ENCODE measurements around the gene YDJC.
A peak's percentile ranks its signal among the peaks of the same experiment; 100 is the strongest.
"Not testable (repeated sequence)": the region's sequence is repeated elsewhere in the genome, so short reads cannot be mapped to it uniquely, and the experiment has no call there.

YDJC gene

DNA sequence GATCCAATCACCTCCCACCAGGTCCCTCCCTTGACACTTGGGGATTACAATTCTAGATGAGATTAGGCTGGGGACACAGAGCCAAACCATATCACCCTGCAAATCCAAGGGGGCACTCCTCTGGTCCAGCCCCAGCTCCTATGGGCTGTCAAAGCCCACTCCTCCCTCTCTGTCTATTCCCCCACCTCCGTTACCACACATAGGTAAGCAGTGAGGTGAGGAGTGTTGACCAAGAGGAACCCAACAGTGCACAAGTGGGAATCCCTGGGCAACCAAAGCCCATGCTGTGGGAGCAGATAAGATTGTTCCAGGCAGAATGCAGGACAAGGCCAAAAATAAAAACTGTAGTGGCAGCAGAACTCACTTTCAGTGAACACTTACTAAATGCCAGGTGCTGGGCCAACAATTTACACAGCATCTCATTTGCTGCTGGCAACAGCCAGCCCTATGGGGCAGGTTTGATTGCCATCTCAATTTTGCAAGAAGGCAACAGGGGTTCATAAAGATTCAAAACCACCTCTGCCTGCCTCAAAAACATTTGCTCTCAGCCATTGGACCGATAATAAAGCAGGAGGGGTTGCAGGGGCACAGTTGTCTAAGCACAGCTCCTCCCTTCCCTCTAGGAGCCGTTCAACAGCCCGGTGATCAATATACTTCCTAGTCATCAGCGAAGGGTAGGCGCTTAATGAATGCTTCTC is 21.1 kb upstream of the YDJC start:
- DNase-seq: no peak

DNA sequence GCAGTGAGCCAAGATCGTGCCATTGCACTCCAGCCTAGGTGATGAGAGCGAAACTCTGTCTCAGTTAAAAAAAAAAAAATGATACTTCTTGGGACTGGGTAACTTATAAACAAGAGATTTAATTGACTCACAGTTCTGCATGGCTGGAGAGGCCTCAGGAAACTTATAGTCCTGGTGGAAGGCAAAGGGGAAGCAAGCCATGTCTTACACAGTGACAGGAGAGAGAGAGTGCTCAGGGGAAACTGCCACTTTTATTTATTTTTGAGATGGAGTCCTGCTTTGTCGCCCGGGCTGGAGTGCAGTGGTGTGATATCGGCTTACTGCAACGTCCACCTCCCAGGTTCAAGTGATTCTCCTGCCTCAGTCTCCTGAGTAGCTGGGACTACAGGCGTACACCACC is 20.5 kb upstream of the YDJC start:
- no peak for DNase-seq

DNA sequence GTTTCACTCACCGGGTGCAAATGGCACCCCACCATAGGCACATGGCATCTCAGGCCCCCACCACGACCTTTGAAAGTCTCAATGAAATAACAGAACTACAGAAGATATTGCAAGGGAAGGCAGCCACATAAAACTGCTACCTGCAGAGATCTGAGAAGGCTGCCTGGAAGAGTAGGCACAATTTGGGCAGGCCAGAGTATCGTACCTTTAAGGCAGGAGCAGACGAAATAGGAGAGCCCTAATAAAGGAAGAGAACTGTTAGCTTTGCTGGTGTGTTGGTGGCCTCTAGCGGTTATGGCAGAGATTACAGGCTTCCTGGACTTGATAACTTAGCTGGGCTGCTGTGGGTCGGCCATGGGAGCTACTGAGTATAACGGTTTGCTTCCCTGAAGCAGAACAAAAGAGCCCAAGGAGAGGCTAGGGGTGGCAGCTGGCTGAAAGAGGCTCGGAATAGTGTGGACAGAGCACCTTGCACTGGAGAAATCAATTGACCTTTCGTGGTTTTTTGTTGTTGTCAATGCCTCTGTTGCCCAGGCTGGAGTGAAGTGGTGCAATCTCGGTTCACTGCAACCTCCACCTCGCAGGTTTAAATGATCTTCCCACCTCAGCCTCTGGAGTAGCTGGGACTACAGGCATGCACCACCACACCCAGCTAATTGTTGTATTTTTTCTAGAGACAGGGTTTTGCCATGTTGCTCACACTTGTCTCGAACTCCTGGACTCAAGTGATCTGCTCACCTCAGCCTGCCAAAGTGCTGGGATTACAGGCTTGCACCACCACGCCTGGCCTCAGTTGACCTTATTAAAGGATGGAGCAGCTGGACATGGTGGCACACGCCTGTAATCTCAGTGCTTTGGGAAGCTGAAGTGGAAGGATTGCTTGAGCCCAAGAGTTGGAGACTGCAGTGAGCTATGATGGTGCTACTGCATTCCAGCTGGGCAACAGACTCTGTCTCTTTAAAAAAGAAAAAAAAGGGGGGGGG is 17.1 kb upstream of the YDJC start:
- DNase-seq: peak; percentile 80

DNA sequence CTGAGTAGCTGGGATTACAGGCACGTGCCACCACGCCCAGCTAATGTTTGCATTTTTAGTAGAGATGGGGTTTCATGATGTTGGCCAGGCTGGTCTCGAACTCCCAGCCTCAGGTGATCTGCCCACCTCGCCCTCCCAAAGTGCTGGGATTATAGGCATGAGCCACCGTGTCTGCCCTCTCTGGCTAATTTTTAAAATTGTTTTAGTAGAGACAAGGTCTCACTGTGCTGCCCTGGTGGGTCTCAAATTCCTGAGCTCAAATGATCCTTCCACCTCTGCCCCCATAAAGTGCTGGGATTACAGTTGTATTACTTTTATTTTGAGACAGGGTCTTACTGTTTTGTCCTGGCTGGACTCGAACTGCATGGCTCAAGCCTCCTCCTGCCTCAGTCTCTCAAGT is 15.7 kb upstream of the YDJC start:
- not testable (repeated sequence) for DNase-seq

DNA sequence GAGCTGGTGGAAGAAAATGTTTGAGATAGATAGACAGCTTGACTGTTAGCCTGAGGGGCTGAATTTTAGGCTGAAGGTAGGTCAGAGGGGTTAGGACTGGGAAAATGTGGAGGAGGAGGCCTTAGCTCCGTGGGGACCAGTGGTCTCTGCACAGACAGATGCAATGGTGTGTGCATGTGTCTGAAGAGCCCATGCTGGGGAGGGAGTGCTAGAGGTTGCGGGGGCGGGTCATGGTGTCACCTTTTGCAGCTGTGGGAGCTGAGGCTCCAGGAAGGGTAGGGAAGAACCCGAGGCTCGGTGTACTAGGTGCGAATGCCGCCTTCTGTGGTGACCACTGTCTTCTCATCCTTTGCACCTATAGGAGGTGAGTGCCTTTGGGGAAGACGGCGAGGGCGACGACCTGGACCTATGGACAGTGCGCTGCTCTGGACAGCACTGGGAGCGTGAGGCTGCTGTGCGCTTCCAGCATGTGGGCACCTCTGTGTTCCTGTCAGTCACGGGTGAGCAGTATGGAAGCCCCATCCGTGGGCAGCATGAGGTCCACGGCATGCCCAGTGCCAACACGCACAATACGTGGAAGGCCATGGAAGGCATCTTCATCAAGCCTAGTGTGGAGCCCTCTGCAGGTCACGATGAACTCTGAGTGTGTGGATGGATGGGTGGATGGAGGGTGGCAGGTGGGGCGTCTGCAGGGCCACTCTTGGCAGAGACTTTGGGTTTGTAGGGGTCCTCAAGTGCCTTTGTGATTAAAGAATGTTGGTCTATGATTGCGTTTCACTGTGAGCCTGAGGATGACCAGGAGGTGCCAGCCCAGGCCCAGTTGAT is 13.9 kb upstream of the YDJC start:
- no peak for DNase-seq

DNA sequence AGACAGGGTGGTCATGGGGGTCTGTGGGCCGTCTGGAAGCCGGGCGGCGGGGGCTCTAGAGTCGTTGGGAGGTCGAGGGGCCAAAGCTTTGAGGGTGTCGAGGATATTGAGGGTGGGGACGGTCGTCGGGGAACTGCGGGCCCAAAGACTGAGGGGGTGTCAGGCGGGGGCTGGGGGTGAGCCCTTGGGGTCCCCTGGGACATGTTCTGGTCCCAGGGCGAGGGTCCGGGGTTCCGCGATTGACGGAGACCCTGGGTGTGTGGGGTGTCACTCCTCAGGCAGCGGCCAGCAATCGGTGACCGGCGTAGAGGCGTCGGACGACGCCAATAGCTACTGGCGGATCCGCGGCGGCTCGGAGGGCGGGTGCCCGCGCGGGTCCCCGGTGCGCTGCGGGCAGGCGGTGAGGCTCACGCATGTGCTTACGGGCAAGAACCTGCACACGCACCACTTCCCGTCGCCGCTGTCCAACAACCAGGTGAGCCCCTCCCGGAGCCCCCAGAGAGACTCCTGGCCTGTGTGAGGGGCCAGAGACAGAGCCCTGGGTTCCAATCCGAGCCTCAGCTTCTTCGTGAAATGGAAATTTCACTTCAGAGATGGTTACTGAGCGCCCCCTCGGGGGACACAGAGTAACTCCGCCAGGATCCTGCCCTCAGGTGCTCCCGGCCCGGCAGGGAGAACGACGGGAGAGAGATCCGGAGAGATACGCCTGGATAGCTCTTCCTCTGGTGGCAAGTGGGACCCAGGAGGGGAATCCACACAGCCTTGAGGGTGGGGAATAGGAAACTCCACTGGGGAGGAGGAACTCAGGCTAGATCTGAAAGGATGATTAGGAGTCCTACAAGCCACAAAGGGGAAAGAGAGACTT is 13.0 kb upstream of the YDJC start:
- peak; percentile 52 for DNase-seq

DNA sequence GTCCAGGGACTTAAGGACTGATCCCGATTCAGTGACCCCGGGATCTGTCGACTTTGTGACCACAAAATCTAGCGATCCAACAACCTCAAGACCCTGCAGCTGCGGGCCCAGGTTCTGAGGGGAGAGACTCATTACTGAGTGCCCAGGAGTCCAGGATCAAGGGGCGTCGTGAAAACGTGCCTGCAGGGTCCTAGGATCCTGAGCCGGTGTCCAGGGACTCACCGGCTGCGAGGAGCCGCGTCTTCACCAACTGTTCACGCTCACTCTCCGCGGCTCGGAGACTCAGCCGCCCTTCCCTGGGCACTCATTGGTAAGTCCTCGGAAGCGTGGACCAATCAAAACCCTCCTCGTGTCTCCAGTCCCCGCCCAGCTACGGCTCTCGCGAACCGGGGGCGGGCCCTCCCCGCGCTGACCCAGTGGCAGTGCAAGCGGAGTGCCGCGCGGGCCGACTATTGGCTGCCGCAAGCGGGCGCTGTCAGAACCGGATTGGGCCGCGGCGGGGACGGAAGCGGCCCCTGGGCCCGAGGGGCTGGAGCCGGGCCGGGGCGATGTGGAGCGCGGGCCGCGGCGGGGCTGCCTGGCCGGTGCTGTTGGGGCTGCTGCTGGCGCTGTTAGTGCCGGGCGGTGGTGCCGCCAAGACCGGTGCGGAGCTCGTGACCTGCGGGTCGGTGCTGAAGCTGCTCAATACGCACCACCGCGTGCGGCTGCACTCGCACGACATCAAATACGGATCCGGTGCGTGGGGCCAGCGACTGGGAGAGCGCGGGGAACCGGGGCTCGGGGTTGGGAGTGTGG is 12.2 kb upstream of the YDJC start, which contains the start of gene SDF2L1:
Gene SDF2L1, plus strand, starts transcription at position 514 of the 795 bp plus-strand sequence. Its CDS starts 35 bp downstream, at position 549.
- peak; percentile 97 for DNase-seq

DNA sequence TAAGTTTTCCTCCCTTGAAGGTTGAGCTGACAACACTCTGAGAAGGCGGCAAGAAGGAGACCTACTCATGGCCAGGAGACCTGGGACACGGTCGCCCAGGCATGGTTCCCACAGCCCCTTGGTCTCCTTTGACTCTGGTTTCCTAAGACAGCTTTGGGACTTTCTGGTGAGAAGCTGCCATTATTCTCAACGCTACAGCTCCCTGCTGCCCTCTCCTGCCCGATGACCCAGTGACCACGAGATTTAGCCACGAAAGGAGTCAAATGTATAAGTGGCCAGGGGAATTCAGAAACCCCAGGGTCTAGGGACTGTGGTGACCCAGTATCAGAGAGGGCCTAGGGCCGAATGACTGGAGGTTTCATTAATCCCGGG is 11.6 kb upstream of the YDJC start:
- no peak for DNase-seq

DNA sequence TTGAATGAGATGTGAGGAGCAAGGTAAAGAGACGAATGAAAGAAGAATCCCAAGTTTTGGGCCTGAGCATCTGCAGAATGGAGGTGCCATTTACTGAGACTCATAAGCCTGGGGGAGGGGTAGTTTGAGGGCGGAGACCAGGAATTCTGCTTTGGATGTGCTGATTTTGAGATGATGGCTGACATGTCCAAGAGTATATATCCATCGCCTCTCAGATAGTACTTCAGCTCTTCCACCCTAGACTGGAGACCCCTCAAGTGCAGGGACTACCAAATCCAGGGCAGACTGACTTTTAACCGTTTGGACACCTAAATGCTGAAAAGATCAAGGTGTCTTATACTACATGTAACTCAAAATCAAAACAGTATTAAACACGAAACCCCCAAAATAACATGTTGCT is 11.0 kb upstream of the YDJC start:
- DNase-seq: no peak

DNA sequence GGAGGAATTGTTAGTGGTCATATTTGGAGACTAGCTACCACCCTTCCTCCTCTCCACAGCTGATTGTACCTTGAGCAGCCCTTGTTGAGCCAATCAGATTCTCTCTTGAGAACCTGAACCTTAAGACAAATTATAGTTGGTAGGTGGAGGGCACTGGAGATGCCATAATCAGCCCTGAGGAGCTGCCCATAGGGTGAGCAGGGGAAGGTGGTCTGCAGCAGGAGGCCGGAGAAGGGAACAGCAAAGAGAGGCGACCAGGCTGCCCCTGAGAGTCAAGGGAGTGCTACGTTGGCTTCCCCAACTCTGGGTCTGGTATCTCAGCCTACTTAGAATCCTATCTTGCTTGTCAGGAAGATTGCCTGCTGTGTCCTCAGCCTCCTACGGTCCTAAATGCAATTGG is 9.5 kb upstream of the YDJC start:
- no peak for DNase-seq

DNA sequence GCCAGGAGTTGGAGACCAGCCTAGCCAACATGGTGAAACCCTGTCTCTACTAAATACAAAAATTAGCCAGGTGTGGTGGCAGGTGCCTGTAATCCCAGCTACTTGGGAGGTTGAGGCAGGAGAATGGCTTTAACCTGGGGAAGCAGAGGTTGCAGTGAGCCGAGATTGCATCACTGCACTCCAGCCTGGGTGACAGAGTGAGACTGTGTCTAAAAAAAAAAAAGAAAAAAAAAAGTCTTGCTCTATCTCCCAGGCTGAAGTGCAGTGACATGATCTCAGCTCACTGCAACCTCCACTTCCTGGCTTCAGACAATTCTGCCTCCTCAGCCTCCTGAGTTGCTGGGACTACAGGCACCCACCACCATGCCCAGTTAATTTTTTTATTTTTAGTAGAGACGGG is 7.6 kb upstream of the YDJC start:
- DNase-seq: not testable (repeated sequence)

DNA sequence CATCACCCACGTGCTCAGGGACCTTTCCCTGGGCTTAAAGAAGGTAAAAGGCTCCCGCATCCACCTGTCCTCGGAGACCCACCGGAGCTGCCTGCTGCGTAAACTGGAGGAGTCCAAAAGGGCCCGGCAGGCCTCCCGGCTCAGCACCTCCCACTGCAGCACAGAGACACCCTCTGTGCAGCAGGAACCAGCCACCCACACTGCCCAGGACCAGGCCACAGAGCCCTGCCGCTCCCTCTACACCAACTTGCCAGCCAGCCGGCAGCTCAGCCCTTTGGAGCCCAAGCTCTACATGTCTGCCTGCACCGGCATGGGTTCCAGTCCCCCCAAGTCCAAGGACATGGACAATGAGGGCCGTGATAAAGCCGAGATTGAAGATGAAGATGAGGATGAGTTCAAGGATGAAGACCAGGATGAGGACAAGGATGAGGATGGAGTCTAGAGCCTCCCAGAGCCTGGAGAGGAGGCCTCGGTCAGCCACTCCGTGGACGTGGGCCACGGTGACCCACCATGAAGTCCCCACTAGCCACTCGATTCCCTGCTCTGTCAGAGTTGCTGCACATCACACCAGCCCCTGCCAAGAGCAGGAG is 6.9 kb upstream of the YDJC start:
- DNase-seq: no peak

DNA sequence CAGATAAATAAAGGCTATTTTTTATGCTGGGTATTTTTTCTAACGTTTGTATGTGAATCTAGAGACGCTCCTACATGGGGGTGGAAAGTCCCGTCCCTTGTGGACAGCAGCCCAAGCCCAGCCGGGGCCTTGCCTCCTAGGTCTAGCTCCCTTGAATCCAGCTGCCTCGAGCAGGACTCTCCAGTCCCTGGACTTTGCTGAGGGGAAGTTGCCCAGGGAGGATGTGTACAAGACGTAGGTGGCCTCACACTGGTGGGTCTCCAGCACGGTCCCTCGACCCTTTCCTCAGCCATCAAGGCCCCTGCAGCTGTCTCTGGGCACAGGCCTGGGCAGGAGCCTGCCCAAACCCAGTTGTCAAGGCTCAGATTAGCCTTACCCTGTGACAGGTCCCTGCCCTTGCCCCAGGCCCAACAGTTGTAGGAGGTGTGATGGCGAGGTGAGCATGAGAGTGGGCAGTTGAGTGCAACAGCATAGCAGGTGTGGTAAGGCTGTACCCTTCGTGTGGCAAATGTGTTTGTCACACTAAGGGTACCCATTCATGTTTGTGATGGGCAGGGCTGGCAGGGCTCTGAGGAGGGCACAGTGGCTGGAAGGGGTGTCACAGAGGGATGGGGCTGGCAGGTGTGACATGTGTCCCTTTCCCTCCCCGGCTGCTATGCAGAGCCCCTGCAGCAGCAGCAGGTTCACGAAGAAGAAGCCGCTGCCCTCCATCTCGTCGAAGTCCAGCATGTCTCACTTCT is 6.1 kb upstream of the YDJC start:
- no peak for DNase-seq

DNA sequence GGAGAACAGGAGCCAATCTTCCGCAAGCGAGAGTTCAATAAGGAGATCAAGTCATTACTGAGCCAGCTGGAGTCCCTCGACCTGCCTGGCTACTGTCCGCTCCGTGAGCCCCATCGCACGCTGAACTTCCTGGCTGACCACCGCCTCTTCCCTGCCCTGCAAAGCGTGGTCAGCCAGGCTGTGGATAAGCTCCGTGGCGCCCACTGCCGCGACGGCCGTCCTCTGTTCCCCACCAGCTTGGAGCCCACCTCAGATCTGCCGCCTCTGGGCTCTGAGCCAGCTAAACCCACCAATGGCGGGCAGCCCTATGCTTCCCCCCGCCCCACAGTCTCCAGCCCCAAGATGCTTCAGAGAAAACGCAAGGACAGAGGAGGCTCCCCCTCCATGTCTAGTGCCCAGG is 5.0 kb upstream of the YDJC start:
- no peak for DNase-seq

DNA sequence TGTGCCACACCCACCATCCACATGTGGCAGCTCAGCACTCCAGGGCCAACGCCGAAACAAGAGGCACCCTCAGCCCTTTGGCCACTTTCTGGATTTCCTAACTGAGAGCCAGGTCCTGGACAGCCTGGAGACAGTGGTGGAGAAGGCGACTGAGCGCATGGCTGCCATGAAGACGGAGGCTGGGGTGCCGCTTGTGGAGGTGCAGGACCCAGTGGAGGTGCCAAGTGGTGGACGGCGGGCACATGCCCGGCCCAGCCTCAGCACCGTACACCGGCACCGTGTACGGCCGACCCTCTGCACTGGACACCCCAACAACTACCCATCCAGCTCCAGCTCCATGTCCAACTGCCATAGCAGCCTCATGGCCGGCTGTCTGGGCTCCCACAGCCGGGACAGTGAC is 4.3 kb upstream of the YDJC start:
- DNase-seq: no peak

DNA sequence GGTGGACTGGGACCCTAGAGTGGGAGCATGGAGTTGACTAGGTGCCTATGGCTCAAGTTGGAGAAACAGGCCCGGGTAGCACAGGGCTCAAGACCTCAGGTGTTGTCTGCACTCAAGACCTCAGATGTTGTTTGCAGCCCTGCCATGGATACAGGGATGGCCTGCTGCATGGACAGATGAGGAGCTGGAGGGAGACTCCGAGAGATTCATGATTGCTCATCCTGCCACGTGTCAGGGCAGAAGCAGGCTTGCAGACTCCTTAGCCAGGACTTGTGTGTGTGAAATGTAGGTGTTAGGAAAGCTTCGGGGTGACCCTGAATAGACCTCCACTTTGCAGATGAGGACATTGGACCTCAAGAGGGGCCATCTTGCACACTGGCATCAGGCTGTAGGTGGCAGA is 3.7 kb upstream of the YDJC start:
- no peak for DNase-seq

DNA sequence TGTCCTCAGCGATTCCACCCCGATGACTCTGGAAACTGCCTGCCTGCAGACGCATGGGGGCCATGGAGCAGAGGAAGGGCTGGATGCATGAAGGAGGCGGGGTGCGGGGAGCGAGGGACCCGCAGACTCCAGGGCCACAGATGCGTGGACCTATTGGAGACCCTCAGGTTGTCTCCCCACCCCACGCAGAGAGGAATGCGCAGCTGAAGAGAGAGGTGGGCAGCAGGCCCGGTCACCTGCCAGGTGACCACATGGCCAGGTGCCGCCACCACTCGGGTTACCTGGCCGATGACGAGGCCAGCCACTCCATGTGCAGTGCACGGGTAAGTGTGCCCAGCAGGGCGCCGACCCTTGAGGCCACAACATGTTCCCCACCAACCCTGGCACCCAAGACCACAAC is 3.1 kb upstream of the YDJC start:
- DNase-seq: no peak

DNA sequence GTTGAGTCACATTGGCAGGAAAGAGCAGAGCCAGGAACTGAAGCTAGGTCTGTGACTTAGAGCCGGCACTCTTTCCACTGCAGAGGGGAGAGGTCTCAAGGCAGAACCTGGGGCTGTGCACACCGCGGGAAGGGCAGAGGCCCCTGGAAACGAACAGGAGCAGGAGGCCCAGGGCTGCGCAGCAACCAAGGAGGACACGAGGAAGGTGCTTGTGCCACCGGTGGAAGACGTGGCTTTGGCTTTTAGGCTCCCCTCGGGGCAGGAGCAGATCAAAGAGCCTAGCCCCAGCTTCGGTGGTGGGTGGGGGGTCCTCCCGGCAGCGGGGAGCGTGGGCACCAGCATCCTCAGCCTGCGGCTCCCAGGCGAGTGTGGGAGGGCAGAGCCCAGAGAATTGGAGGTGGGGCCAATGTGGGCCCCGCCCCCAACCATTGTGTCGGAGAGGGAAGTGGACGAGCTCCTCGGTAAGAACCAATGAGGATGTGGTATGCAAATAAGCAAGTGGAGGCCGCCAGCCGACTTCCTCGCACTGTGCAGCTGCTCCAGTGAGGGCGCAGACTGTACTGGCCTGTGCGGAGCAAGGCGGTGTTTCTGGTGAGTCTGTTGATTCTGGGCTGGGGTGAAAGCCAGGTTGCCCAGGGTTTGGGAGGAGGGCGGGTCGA is 2.5 kb upstream of the YDJC start, which contains the start of gene CCDC116:
Gene CCDC116, plus strand, starts transcription at position 524 of the 659 bp plus-strand sequence. CDS start 422 bp downstream, outside the sequence.
- DNase-seq: peak; percentile 47

DNA sequence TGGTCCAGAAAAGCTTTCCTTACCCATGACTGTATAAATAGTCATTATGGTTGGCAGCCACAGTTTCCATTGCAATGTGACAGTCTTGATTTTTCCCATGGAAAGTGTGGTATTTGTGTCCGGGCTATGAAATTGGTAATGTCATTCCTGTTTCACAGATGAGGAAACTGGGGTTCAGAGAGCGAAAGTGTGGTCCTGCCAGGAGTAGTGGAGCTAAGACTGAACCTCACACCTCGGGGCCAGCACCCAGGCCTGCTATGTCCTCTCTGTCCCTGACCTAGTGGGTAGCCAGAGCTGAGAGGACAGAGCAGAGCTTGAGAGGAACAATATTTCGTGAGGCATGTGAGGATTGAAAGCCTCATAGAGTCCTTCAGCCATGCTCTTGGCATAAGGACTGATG is 1.2 kb upstream of the YDJC start:
- no peak for DNase-seq
